Measurements from ENCODE around the gene SULT2B1. TPM values are rescaled to one million over a fixed set of nuclear protein-coding genes. Genes with fewer than 3 reads are reported as not detected.

The SULT2B1 gene
- total RNA-seq, 1 donor from 2014 or later: not detected

DNA sequence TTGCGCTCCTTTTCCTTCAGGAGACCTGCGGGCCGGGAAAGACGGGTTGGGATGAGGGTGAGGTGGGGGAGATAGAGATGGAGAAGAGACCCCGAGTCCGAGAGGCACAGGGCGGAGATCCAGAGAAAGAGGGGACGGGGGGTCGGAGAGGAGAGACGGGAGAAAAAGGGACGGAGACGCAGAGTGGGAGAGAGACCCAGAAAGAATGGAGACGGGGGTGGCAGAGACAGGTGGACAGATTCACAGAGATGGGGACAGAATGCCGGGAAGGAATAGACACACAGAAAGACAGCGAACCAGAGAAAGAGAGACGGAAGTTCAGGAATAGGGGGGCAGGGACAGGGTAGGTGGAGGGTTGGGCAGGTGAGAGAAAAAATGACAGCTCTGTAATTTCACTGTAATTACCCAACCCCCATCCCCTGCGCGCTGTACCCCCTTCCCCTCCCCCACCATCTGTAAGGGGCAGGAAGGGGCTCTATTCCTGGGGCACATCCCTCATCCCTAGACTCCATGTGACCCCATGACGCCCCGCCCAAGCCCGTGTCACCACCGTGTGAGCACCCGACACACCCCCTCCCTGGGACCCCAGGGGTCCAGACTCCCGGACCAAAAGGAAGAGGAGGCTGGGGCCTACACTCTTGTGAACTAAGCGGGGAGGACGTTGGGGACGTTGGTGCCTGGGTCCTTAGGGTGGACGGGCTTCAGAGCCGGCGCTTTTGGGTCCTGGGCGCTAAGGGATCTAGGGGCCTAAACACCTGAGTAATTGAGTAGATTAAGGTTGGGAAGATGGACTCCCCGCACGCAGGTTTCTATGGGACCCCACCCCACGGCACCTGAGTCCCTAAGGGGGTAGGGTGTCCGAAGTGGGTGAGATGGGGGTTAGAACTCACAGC is 84.2 kb downstream of the SULT2B1 start:
- no peak for DNase-seq

DNA sequence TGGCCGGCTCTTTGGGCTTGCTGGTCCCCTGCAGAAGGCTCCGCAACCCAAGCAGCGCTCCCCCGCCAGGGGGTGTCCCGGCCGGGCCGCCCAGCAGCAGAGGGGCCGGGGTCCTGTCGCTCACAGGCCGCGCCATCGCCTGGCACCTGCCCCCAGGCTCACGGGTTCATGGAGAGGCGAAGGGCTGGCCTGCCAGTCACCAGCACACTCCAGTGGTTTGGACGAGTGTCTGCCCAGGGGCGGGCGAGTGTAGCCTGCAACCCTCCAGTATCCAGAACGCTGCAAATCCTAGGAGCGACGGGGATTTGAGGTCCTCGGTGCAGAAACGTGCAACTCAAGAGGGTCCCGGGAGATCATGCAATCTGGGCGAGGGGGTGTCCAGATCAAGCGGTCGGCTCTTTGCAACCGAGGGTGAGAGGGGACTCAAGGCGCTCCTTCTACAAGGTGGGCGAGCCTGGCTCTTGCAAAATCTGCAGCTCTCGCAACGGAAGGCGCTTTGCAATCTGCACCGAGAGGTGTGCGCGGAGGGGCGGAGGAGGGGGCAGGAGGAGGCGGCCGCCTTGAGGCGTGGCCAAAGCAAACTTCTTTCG is 85.0 kb downstream of the SULT2B1 start, which contains the start of gene DBP:
TSS of gene DBP (minus strand) at position 521 of the 590 bp plus-strand sequence. CDS start at position 136, 385 bp downstream.
- no peak for DNase-seq

DNA sequence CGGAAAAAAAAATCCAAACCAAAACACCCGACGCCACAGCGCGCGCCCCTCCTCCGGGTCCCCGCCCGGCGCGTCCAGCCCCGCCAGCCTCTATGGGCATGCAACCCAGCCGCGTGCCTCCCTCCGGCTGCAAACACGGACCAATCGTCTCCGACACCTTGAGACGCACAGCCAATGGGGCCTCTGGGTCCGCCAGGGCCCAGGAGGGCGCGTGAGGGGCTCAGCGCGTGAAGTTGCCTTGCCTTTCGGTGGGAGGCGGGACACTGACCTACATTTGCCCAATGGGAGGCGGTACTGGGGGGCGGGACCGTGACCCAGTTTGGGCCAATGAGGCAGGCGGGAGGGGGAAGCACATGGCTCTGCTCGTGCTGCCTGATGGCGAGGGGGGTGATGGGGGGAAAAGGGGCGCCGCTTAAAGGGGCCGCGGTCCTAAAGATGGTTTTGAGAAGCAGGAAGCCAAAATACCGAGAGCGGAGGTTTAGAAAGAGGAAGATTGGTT is 85.5 kb downstream of the SULT2B1 start:
- peak; percentile 98 for DNase-seq

DNA sequence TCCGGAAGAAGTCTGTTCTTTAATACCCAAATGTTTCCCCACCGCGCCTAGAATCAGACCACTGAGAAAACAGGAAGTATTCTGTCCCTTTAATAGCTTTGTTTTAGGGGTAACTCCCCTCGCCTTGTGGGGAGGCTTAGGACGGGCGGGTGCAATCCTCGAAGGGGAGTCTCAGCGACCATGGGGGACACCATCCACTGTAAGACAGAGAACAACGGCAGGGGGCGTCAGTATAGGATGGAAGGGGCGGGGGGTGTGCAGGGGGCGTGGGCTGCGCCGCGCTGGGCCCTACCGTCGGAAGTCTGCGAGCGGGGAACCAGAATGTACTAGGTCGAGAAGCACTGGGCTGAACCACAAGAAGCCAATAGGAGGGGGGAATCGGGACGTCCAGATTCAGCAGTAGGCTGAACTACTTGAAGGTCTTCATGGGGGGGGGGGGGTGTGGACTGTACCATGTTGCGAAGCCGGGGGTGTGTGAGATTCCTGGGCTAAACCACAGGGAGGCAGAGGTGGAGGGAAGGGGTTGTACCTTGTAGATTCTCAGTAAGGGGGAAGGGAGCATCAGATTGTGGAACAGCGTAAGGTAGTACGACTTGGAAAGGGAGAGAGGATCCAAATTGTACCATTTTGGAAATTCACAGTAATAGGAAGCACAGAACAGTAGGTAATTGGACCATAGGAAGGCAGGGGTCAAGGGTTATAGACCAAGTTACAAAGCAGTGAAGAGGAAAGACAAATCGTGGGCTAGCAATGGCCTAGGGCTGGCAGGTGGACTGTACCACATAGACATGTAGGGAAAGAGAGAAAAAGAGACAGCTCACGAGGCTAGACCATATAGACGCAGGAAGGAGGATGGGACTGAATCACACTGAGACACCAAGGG is 86.2 kb downstream of the SULT2B1 start:
- DNase-seq: peak; percentile 96

DNA sequence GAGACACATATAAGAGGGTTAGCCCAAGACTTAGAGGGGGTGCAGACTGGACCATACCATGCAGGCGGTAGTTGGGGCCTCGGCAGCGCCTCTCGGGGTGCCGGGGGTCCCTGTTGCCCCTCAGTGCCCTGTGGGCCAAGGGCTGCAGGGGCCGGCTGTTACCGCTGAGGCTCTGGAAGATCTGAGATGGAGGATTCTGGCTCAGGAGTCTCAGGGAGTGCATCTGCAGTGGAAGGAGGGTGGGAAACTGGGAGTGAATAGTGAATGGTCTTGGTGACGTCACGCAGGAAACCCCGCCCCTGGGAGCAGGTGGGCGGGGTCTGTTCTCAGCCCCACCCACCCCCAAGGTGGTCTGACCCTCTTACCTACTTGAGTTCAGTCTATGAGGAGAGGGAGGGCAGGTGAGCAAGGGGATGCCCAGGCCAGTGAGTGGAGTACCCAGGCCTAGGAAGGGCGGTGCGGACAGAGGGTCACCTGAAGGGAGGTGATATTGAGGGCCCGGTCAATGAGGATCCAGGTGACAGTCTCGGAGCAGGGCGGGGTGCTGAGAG is 86.9 kb downstream of the SULT2B1 start:
- peak; percentile 23 for DNase-seq

DNA sequence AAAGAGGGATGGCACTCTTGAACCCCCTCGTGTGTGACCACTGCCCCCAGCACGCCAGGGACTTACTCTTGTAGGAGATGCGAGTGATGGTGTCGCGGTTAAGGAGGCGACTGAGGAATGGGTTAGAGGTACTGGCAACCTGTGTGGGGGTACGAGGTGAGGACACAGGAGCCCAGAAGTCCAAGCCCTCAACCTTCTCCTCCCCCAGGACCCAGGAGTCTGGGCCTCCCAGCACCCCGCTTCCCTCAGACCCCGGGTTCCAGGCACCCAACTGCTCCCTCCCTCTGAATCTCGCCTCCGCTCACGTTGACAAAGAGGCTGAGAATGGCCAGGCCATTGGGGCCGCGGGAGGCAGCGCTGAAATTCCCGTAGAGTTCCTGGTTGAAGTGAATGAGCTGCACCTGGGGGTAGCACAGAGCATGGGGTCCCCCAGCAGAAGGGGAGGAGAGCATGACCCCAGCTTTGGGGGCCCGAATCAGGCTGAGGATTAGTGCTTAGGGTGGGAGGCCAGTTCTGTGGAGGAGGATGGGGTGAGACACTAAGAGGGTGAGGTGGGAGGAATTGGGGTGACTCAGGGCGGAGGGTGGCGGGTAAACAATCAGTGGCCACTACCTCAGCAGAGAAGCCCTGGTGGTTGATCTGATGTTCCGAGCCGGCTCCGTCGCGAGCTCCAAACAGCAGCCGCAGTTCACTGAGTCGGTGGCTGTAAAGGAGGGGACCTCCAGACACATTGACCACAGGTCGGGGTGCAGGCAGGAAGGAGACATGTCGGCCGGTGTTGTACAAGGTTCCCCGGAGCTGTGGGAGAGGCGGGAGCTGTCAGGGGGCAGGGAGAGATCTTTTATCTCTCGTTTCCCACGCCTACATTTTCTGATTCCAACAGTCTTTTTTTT is 87.8 kb downstream of the SULT2B1 start:
- DNase-seq: no peak

DNA sequence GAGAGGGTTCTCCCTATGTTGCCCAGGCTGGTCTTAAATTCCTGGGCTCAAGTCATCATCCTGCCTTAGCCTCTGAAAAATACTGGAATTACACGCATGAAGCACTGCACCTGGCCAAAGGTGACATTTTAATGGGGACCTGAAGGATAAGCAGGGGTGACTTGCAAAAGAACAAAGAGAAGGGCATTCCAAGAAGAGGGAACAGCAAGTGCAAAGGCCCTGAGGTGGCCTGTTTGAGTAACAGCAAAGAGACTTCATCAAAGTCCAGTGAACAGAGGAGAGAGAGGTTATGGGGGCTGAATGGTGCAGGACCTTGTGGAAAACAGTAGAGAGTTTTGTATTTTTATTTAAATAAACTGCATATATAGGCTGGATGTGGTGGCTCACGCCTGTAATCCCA is 89.9 kb downstream of the SULT2B1 start:
- no peak for DNase-seq

DNA sequence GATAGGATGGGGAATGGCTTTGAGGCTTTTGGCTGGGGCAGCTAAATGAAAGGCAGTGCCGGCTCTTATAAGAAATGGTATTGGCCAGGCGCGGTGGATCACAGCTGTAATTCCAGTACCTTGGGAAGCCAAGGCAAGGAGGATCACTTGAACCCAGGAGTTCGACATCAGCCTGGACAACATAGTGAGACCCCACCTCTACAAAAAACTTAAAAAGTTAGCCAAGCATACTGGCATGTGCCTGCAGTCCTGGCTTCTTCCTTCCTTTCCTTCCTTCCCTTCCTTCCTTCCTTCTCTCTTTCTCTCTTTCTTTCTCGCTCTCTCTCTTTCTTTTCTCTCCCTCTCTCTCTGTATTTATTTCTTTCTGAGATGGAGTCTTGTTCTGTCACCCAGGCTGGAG is 90.9 kb downstream of the SULT2B1 start:
- DNase-seq: no peak

DNA sequence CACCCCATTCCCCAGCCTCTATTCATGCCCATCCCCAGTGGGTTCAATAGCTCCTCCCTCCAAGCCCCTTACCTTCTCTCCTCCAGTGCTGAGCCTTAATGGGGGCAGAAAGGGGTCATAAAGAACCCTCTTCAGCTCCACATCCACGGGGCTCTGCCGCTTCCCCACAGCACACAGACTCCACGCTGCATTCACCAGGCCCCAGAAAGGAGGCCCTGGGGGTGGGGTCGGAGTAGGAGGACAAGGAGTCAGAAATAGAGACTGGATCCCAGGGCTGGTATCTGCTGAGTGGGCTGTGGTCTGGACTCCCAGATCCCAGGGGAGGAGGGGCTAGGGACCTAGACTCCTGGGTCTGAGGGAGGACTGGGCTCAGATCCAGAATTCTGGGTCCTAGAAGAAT is 92.4 kb downstream of the SULT2B1 start:
- no peak for DNase-seq

DNA sequence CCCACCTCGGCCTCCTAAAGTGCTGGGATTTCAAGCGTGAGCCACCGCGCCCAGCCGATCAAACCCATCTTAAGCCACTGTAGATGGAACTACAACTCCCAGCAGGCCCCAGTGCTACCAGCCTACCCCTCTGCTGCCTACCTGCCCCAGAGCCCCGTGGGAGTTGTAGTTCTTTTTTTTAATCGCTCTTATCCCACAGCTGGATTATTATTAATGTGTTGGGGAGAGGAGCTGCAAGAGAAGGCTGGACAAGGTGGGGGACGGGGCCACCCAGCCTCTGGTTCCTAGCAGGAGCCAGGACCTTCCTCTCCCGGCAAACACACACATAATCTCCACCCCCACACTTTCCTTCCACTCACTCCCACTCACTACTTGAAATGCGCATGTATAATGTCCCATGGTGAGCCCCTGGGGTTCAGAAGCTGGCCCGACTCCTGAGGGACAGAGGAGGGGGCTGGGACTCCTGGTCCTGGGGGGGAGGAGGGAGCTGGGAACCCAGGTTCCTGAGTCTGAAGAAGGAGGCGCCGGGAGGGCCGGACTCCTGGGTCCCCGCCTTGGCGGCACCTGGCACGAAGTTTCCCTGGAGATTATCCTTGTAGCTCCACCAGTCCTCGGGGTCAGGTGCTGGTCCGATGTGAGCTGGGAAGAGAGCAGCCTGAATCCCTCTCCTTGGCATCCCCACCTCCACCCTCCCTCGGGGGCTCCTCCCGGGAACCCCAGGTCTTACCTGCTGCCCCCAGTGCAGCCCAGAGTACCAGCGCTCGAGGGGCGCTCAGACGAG is 93.1 kb downstream of the SULT2B1 start:
- peak; percentile 80 for DNase-seq

DNA sequence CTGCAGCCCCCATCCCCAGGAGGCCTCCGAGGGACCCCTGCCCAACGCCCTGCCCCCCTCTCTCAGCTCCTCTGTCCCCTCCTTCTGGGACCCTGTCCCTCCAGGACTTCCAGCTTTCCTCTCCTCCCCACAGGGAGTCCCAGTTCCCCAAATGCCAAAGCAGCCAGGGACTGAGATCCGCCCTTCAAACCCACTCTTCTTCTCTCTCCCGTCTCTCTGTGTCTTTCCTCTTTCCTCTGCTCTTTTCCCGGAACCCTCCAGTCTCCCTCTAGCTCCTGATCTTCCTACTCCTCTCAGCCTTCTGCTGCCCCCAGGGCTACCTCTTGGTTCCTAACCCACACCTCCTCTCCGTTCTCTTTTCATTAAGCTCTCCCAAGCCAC is 93.6 kb downstream of the SULT2B1 start:
- no peak for DNase-seq

DNA sequence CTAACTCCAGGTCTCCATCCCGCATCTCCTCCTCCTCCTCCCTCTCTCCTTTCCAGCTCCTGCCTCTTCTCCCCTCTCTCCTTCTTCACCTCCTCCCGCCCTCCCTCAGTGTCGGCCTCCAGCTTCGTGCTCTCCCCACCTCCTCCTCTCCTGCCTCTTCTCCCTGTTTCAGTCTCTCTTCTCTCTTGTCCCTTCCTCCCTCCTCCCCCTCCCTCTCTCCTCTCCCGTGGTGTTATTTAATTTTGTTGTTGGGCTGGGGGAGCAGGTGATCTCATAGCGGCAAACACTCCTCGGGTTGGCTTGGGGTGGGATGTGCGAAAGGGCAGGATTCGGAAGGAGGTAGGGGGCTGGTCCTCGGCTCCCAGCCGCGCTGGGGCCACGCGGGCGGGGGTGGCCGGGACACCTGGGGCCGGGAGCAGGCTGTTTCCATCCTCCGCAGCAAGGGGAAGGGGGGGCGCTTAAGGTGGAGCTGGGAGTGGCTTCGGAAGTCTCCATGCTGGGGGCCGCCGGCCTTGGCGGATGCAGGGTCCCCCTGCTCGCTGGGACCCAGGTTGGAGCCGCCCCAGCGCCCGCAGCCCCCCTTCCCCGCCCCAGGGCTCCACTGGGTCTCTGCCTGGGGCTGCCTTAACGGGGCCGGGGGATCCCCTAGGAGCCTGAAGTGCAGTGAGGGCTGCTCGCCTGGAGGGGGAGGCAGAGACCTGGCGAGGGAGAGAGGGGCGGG is 94.2 kb downstream of the SULT2B1 start, which contains the start of gene CA11:
TSS of gene CA11 (minus strand) at position 187 of the 721 bp plus-strand sequence. CDS start 555 bp downstream, outside the sequence.
- peak; percentile 89 for DNase-seq

DNA sequence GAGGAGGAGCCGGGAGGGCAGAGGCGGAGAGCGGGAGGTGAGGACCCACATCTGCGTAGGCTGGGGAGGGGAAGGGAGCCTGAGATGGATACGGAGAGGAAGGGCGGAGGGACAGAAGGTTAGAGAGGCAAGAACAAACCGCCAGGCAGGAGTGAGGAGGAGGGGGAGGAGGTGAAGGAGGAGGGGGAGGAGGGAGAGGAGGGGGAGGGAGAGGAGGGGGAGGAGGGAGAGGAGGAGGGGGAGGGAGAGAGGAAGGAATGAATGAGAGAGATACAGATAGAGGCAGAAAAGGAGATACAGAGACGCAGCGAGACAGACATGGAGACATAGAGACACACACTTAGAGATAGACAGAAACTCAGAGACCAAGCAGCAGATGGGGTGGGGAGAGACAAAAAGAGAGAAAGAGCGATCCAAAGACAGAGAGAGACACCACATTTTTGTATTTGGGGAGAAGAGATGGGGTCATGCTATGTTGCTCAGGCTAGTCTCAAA is 94.8 kb downstream of the SULT2B1 start:
- DNase-seq: no peak

DNA sequence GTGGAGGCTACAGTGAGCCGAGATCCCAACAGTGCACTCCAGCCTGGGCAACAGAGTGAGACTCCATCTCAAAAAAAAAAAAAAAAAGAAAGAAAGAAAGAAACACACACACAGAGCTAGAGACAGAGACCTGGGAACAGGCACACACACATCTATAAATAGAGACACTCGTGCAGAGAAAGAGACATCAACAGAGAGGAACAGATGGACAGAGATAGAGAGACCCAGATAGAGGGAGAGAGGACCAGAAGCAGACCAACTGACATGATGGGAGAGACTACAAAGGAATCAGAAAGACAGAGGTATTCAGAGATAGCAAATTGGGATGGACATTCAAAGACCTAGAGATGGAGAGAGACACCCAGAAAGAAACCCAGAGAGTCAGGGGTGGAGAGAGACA is 96.2 kb downstream of the SULT2B1 start:
- no peak for DNase-seq

Other genes with a start within 250 kb of the SULT2B1 start
- gene EMP3, start 226.6 kb upstream of the SULT2B1 start, total RNA-seq: 4.0 and 7.3 TPM in 2 replicates
- 1.9 and 3.8 TPM in 2 replicates for gene TMEM143, start 188.2 kb upstream of the SULT2B1 start, total RNA-seq
- gene SYNGR4, start 187.8 kb upstream of the SULT2B1 start, total RNA-seq: not detected in 2 replicates
- 37.6 and 70.8 TPM in 2 replicates for gene KDELR1, start 160.6 kb upstream of the SULT2B1 start, total RNA-seq
- gene GRIN2D, start 158.5 kb upstream of the SULT2B1 start, total RNA-seq: 0.51 and 0.79 TPM in 2 replicates
- 41.4 and 57.9 TPM in 2 replicates for gene GRWD1, start 106.2 kb upstream of the SULT2B1 start, total RNA-seq
- gene KCNJ14, start 96.6 kb upstream of the SULT2B1 start, total RNA-seq: 0.33 and 0.51 TPM in 2 replicates
- gene CYTH2, start 82.8 kb upstream of the SULT2B1 start, total RNA-seq: 63.1 and 89.0 TPM in 2 replicates
- gene LMTK3, start 40.3 kb upstream of the SULT2B1 start, total RNA-seq: 0.14 TPM in 1 of 2 replicates, not detected in the other
- gene SPACA4, start 54.6 kb downstream of the SULT2B1 start, total RNA-seq: not detected in 2 replicates
- gene FAM83E, start 62.9 kb downstream of the SULT2B1 start, total RNA-seq: 0.51 TPM in 1 of 2 replicates, not detected in the other
- 1,626 and 2,230 TPM in 2 replicates for gene RPL18, start 67.0 kb downstream of the SULT2B1 start, total RNA-seq
- 8.8 and 12.6 TPM in 2 replicates for gene SPHK2, start 67.3 kb downstream of the SULT2B1 start, total RNA-seq
- 1.6 and 3.1 TPM in 2 replicates for gene DBP, start 85.2 kb downstream of the SULT2B1 start, total RNA-seq
- gene CA11, start 94.0 kb downstream of the SULT2B1 start, total RNA-seq: 1.7 and 4.8 TPM in 2 replicates
- gene NTN5, start 120.8 kb downstream of the SULT2B1 start, total RNA-seq: 0.05 TPM in 1 of 2 replicates, not detected in the other
- gene FUT2, start 143.8 kb downstream of the SULT2B1 start, total RNA-seq: not detected in 2 replicates
- gene MAMSTR, start 167.6 kb downstream of the SULT2B1 start, total RNA-seq: 0.09 and 0.51 TPM in 2 replicates
- 130 and 154 TPM in 2 replicates for gene RASIP1, start 188.4 kb downstream of the SULT2B1 start, total RNA-seq
- 0.17 and 0.28 TPM in 2 replicates for gene IZUMO1, start 194.7 kb downstream of the SULT2B1 start, total RNA-seq
- gene FUT1, start 200.5 kb downstream of the SULT2B1 start, total RNA-seq: 8.1 and 10.9 TPM in 2 replicates
- gene FGF21, start 203.4 kb downstream of the SULT2B1 start, total RNA-seq: not detected in 2 replicates